Left ventricle myocardium superior (tissue), 1 donor: Measurements from ENCODE around the gene DRICH1. TPM values are rescaled to one million over a fixed set of nuclear protein-coding genes. Genes with fewer than 3 reads are reported as not detected.
"Not testable (repeated sequence)": the region's sequence is repeated elsewhere in the genome, so short reads cannot be mapped to it uniquely, and the experiment has no call there.

ENCODE experiments used
- ATAC-seq: fragments of 200-7000 bp; cut with Tn5 transposase; one replicate; pipeline ENCODE4 v1.9.1; 2020; ENCODE audit warnings: mild to moderate bottlenecking, moderate library complexity
- DNase-seq: peaks from one replicate; pipeline ENCODE4 v3.0.0-alpha.2; 2020
- intact Hi-C: fragments of 100-400 bp; cut with micrococcal nuclease; formaldehyde crosslinking; loops from one replicate; pipeline ENCODE4 v1.11.0; 2022
- total RNA-seq: library from RNA; stranded (reverse); fragmentation: NEBNext Ultra II Directional; extraction: Animal tissue kit (Norgen Biotek cat#: 25700); gene quantifications from one replicate; pipeline ENCODE4 v1.2.1, GENCODE V29; 2021
- donor health status: DM: no; HTN: yes; CAD: no; lungs with severe emphysema.

The DRICH1 gene
- total RNA-seq, 1 donor from 2014 or later, result not detected

GRCh38 chr22:23606204-23607131 is 25.7 kb downstream of the DRICH1 start:
- DNase-seq (no peak), ATAC-seq (no peak)
- intact Hi-C loops, result no loop called here

- no peak for ATAC-seq
- no peak for DNase-seq
- intact Hi-C loops, result no loop called here
Measured at GRCh38 chr22:23604939-23605712, 27.0 kb downstream of the DRICH1 start.

- intact Hi-C loops, result no loop called here
- ATAC-seq, result no peak
- DNase-seq, result no peak
Measured at GRCh38 chr22:23603266-23603665, 28.9 kb downstream of the DRICH1 start.

- ATAC-seq (no peak), DNase-seq (no peak)
- intact Hi-C loops, result no loop called here
Measured at GRCh38 chr22:23598805-23599518, 33.2 kb downstream of the DRICH1 start.

GRCh38 chr22:23597576-23598268 is 34.4 kb downstream of the DRICH1 start:
- ATAC-seq, intact Hi-C loops, DNase-seq: not testable (repeated sequence)

- DNase-seq, ATAC-seq, intact Hi-C loops: not testable (repeated sequence)
Measured at GRCh38 chr22:23595904-23596303, 36.2 kb downstream of the DRICH1 start.

- intact Hi-C loops, result no loop called here
- DNase-seq (no peak), ATAC-seq (no peak)
Measured at GRCh38 chr22:23591846-23592245, 40.3 kb downstream of the DRICH1 start.

GRCh38 chr22:23591201-23591791 is 40.8 kb downstream of the DRICH1 start:
- ATAC-seq (peak; percentile 73), DNase-seq (peak; percentile 73)

GRCh38 chr22:23583836-23584235 is 48.3 kb downstream of the DRICH1 start:
- DNase-seq, result no peak
- intact Hi-C loops, result no loop called here
- ATAC-seq, result no peak

More at GRCh38 chr22:23591201-23591791, 40.8 kb downstream of the DRICH1 start:
- intact Hi-C loops, result no loop called here

- ATAC-seq (no peak), DNase-seq (no peak)
- intact Hi-C loops, result no loop called here
Measured at GRCh38 chr22:23583153-23583552, 49.0 kb downstream of the DRICH1 start.

GRCh38 chr22:23581260-23581650 is 50.9 kb downstream of the DRICH1 start:
- intact Hi-C loops, result no loop called here
- no peak for DNase-seq
- no peak for ATAC-seq

GRCh38 chr22:23580576-23581259 is 51.4 kb downstream of the DRICH1 start:
- no peak for ATAC-seq
- intact Hi-C loops, result no loop called here
- DNase-seq, result no peak

- intact Hi-C loops, result no loop called here
- no peak for ATAC-seq
- DNase-seq, result no peak
Measured at GRCh38 chr22:23579870-23580575, 52.1 kb downstream of the DRICH1 start, which contains the start of gene IGLL1. IGLL1 (minus strand) TSS chr22:23580290; CDS start chr22:23580190, 100 bp downstream.

- intact Hi-C loops, result no loop called here
- ATAC-seq (no peak), DNase-seq (no peak)
Measured at GRCh38 chr22:23579280-23579679, 52.8 kb downstream of the DRICH1 start.

GRCh38 chr22:23578306-23578705 is 53.8 kb downstream of the DRICH1 start:
- intact Hi-C loops, result no loop called here
- no peak for DNase-seq
- no peak for ATAC-seq

GRCh38 chr22:23576681-23577080 is 55.4 kb downstream of the DRICH1 start:
- intact Hi-C loops, result no loop called here
- ATAC-seq (no peak), DNase-seq (no peak)

GRCh38 chr22:23575601-23576000 is 56.5 kb downstream of the DRICH1 start:
- ATAC-seq (no peak), DNase-seq (no peak)
- intact Hi-C loops, result no loop called here
